DMS53 (cell line): Measurements from ENCODE around the gene CBFB.
"Not testable (repeated sequence)": the region's sequence is repeated elsewhere in the genome, so short reads cannot be mapped to it uniquely, and the experiment has no call there.

ENCODE experiments used
- DNase-seq: peaks from one replicate; lab custom pipeline; 2025; lab: John Stamatoyannopoulos, UW

Gene CBFB

DNA sequence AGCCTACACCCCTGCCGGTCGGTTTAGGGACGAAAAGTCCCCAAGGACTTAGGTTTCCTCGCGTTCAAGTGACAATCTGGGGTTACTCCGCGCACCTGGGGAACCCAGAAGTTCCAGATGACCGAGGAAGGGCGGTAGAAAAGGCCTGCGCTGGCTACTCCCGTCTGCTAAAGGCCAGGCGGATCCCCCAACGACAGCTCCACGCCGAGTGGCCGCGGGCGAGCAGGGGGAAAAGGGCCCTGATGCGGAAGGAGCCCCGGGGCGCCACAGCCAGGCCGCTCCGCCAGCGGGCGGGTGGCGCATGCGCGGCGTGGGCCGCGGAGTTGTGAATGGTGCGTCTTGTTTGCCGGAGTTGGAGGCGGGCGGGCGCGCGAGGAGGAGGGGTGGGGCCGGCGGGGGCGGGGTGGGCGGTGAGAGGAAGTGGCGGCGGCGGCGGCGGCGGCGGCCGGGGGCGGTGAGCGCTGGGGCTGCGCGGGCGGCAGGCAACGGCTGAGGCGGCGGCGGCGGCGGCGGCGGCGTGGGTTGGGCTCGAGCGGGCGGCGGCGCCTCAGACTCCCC is at the start of gene CBFB:
TSS of gene CBFB (plus strand) at position 454 of the 558 bp plus-strand sequence. CDS start 259 bp downstream, outside the sequence.
- peak; percentile 93 for DNase-seq

- no peak for DNase-seq
Measured at GRCh38 chr16:66983033-66983432, 45.9 kb upstream of the CBFB start.

DNA sequence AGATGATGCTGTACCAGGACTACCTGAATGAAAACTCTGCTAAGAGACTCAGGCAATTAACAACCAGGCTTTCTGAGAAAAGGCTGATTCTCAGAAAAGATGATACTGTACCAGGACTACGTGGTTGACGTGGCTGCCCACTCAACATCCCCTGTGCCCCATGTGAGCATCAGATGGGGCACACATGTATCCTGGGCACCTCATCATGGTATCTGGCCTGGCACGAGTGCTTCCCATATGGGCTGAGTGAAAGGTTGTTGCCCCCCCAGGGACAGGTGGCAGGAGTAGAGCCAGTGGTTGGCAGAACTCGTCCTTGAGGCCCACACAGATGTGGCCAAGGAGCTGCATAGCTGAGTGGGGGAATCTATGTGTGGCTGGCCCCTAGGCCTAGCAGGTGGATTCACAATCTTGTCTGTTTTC is 44.0 kb upstream of the CBFB start:
- no peak for DNase-seq

DNA sequence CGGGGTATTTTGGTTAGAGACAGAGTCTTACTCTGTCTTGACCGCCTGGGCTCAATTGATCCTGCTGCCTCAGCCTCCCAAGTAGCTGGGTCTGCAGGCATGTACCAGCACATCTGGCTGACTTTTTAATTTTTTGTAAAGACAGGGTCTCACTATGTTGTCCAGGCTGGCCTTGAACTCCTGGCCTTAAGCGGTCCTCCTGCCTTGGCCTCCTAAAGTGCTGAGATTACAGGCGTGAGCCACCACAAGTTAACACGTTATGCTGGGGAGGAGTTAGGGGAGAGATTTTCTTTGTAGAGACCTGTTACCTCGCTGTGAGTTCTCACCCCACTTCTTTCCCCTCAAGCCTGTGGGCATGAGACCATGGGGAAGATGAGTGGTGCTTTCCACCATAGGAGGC is 42.4 kb upstream of the CBFB start:
- no peak for DNase-seq

DNA sequence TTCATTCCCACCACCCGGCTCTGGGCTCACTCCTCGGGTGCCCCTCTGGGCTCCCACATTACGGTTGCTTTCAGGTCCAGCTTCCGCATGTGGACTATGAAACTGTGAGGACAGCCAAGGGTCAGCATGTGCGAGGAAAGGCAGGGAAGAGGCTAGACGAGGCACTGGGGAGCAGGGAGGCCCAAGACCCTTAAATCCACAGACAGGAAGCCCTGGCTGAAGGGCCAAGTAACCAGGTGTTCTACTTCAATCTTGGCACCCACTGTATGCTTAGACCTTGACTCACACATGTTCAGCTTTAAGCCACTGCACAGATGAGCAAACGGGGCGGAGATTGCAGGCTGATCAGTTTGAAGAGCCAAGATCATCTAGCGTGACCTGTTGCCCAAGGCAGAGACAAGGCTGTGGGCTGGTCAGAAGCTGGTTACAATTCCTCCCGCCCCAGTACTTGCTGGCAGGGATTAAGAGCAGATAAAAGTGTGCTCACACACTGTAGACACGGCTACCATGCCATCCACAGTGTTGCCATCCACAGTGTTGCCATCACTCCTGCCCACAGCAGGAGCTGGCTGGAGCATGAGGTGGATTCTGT is 40.7 kb upstream of the CBFB start, which contains the start of gene CES4A:
TSS of gene CES4A (plus strand) at position 393 of the 592 bp plus-strand sequence. CDS start at position 577, 184 bp downstream.
- DNase-seq, result peak; percentile 33

- DNase-seq, result no peak
Measured at GRCh38 chr16:66991545-66992077, 37.3 kb upstream of the CBFB start.

DNA sequence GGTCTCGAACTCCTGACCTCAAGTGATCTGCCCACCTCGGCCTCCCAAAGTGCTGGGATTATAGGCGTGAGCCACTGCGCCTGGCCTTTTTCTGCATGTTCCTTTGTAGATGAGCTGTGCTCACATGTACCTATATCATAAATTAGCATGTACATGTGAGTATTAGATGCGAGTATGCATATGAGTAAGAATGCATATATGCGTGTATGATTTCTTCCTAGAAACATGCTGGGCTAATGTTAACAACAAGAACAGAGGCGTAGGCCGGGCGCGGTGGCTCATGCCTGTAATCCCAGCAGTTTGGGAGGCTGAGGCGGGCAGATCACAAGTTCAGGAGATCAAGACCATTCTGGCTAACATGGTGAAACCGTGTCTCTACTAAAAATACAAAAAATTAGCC is 35.4 kb upstream of the CBFB start:
- not testable (repeated sequence) for DNase-seq

- peak; percentile 59 for DNase-seq
Measured at GRCh38 chr16:66996324-66996982, 32.5 kb upstream of the CBFB start.

- no peak for DNase-seq
Measured at GRCh38 chr16:66996983-66997358, 32.0 kb upstream of the CBFB start.

- DNase-seq, result peak; percentile 91
Measured at GRCh38 chr16:67000384-67001351, 28.3 kb upstream of the CBFB start.

DNA sequence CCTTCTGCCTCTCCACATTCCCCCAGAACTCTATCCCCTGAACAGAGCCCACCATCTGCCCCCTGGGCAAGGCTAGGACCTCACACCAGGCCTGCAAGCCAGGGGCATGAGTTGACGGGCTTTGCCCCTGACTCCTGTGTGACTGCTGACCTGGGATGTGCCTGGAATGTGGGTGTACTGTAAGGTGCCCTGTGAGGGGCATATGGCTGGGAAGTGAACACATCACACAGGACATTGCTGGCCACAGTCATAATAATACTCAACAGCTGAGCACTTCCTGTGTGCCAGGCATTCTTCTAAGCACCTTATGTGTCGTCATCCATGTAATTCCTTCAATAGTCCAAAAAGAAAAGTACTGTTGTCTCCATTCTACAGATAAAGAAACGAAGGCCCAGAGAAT is 27.2 kb upstream of the CBFB start:
- no peak for DNase-seq

- DNase-seq, result no peak
Measured at GRCh38 chr16:67006930-67007658, 21.9 kb upstream of the CBFB start.

GRCh38 chr16:67009158-67009557 is 19.8 kb upstream of the CBFB start:
- no peak for DNase-seq

DNA sequence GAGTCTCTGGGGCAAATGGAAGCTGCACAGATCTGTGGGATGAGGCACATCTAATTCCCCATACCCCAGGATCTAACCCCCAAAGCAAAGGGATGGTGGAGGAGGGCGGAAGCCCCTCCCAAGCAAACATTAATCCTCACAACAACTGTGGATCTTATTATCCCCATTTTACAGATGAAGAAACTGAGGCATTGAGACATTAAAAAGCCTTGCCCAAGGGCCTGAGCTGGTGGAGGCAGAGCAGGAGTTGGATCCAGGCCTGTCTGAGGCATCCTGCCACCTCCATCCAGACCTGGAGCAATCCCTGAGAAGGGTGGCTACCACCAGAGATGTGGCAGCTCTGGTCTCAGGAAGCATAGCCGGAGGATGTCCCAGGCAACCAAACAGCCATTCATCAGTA is 17.7 kb upstream of the CBFB start:
- no peak for DNase-seq

DNA sequence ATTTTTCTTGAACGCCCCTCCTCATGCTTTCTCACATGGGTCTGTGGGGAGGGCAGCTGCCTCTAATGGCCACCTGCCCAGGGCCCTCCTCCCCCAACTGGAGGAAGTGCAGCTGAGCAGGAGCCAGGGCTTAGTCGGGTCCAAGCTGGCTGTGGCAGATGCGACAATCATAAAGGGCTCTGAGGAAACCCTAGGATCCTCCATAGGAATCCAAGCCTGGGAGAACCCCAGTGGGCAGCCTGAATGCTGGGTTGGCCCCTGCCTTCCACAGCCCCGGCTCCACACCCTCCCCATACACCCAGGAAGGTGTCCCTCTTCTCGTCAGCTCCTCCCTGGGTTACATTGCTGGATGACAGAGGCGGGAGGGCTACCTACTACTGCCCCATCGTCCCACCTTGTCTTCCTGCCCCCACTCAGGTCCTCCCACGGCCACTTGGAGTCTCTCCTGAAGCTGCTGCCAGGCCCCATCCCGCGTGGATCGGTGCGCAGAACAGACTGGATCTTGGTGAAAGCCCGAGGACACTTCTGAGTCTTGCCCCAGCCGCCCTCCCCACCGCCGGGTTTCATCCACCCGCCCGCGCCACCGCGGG is 15.6 kb upstream of the CBFB start:
- DNase-seq, result peak; percentile 49

DNA sequence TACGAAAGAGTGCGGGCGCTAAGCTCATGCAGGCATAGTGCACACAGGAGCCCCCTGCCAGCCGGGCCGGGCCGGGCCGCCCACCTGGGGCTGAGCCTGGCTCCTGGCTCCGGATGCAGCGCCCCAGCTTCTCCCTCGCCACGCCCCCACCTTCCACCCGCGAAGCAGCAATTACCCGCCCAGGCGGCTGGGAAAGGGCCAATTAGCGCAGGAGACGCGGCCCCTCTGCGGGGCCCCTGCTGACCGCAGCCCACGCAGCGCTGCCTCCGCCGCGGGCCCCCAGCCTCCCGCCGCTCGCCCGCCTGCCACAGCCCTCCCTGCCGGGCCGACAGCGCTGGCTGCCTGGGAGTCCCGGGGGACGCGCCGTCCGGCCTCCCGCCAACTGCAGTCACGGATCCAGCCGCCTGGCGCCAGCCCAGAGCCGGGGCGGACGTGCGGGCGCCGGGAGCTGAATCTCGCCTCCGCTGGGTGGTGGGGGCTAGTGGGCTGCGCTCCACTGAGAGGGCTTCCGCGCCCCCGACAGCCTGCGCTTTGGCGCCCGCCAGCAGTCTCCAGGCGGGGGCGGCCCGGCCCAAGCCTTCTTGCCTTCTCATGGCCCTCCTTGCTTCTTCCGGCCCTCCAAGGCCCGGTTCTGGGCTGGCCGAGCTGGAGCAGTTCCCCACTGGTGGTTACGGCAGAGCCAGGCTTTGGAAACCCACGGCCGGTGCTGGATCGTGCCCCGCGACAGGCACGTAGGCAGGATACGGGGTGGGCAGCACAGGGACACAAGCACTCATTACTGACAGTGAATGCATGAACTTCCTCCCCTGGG is 14.9 kb upstream of the CBFB start:
- peak; percentile 72 for DNase-seq

DNA sequence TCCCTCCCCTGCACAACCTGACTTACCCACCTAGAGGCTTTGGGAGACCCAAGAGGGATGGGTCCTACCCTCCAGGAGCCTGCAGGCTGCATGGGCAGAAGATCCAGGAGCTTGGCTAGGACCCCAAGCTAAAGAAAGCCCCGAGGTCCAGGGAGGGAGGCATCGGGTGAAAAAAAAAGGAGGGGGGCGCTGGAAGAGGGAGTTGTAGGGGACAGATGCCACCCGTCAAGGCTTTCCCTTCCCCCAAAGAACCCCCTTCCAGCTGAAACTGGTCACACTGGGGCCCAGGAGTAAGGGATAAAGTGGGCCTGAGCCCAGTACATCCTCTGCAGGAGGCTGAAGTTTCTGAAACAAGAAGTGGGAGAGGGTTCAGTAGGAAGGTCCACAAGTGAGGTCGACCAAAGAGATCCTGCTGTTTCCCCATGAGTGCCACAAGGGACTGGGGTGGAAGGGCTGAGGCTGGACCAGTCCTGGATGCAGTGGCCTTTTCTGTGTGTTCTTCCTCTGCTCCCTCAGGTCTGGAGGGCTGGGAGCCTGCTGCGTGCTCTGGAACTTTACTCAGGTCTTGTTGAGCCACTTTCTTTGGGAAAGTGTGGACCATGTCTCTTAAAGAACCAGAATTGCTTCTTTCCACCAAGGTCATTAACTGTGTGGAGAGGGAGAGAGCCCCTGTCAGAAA is 14.2 kb upstream of the CBFB start:
- no peak for DNase-seq

- peak; percentile 26 for DNase-seq
Measured at GRCh38 chr16:67015313-67015731, 13.6 kb upstream of the CBFB start.

DNA sequence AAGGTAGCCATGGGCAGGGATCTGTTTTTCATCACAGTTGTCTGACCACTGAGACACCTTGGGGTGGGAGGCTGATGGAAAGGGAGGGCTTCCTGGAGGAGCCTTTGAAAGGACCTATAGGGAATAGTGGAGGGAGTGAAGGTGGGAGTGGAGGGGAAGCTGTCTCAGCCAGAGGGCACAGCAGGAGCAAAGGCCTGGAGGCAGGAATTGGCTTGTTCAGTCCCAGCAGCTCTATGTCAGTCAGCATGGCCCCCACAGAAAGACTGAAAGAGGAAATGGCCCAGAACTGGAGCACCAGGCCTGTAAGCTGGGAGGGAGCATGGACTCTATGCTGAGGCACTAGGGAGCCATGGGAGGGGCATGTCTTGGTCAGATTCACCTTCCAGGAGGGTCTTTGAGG is 12.8 kb upstream of the CBFB start:
- DNase-seq, result no peak
